Astrocyte of the spinal cord (primary cell): ENCODE measurements around the gene ARMH3.

Experiments used
- DNase-seq: peaks from one replicate; pipeline ENCODE4 v3.0.0; 2011; ENCODE audit warnings: low read depth, low spot score
- H3K4me3 ChIP-seq: 2 replicates; pipeline ENCODE4 v1.5.1; 2011; ENCODE audit warnings: low read depth, mild to moderate bottlenecking, low read length, moderate library complexity
- CTCF ChIP-seq: IDR thresholded peaks from 2 replicates; pipeline ENCODE4 v1.5.1; 2012; ENCODE audit warnings: low read depth, mild to moderate bottlenecking, low read length, inconsistent platforms
- in situ Hi-C: cut with HindIII; loops from 2 replicates; pipeline ENCODE4 v1.10.0; 2017; ENCODE audit warnings: low sequenced_read_pairs

The ARMH3 gene

GRCh38 chr10:101905251-101905650 is 150.7 kb downstream of the ARMH3 start:
- in situ Hi-C loops = no loop called here
- no peak for TF ChIP-seq CTCF
- H3K4me3 ChIP-seq = no peak overlapping the region
- DNase-seq = no peak

DNA sequence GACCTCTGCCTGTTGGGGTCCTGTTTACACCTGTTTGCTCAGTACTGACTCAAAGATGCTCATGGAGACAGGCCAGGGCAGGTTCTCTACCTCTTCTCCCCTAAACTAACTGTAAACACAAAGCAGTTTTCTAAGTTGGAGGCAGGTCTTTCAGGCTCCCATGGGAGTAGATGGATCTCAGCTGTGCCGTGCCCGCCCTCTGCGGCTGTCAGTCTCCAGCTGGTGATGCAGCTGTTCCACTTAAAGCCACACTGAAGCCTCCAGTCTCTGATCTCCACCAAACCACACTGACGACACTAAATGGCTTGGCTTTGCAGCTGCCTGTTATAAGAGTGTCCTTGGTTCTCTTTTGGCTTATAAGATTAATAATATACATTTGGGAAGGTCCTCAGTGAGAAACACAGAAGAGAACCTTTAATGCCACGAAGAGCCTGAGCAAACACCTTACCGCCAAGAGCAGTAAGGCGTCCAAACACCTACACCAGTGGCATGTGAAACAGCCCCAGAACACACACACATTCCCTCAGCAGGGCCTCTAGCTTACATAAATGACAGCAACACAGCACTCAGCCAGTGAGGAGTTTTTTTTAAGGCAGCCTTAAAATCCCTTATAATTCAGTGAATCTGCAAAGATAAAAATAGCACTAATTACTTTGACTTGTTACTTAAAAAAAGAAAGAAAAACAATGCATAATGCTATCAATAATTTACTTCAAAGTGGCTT is 152.0 kb downstream of the ARMH3 start:
- in situ Hi-C loops = no loop called here
- no peak for DNase-seq
- H3K4me3 ChIP-seq = no peak overlapping the region
- no peak for TF ChIP-seq CTCF

GRCh38 chr10:101902820-101903145 is 153.2 kb downstream of the ARMH3 start:
- in situ Hi-C loops = no loop called here
- H3K4me3 ChIP-seq = no peak overlapping the region
- DNase-seq = no peak
- TF ChIP-seq CTCF = no peak

DNA sequence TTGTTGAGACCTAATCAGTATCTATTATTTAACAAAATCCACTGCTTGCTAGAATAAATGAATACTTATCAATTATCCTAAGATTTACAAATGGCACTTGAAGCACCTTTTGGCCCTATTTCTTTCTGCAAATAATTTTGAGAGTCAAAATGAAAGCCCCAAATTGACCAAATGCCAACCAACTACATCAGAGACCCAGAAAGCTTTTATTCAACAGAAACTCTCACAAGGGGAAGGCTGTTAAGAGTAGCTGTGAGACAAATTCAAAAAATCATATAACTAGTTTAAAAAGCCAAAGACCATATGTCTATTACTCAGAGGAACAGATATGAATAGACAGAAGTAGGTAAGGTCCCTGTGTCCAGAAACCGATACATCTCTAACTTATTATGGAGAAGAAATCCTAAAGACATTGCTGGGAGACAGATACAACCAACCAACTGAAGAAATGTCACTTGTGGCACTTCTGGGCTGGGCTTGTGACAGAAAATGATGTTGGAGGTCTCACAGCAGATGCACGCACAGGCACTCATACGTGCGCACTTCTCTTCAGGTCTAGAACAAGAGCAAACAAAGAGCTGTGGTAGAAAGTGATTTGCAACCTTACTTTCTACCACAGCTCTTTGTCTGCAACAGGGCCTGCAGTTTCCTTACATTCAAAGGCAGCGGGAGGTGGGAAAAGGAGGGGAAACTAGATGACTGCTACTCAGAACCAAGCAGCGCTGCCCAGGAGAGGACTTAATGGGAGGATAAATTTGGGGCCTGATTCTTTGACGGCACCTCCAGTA is 153.7 kb downstream of the ARMH3 start:
- in situ Hi-C loops = no loop called here
- DNase-seq = no peak
- no peak overlapping the region for H3K4me3 ChIP-seq
- no peak for TF ChIP-seq CTCF

- no peak overlapping the region for H3K4me3 ChIP-seq
- in situ Hi-C loops = no loop called here
- TF ChIP-seq CTCF = no peak
- DNase-seq = no peak
Measured at GRCh38 chr10:101901340-101901739, 154.6 kb downstream of the ARMH3 start.

- peak; percentile 33 for DNase-seq
- no peak overlapping the region for H3K4me3 ChIP-seq
- in situ Hi-C loops = no loop called here
- TF ChIP-seq CTCF = no peak
Measured at GRCh38 chr10:101897633-101898032, 158.3 kb downstream of the ARMH3 start.
